Stimulated activated CD8-positive, alpha-beta memory T cell treated with anti-CD3 and anti-CD28 coated beads, Interleukin-7, amount 100 ng/mL, for 4 hours (primary cell): ENCODE measurements around the gene TEKT5.
"Not testable (repeated sequence)": the region's sequence is repeated elsewhere in the genome, so short reads cannot be mapped to it uniquely, and the experiment has no call there.

ENCODE experiments used
- DNase-seq, 2 donors: peaks; one replicate each; pipeline ENCODE4 v3.0.0-alpha.2; 2020; ENCODE audit warnings: low read depth in 2 of 2

TEKT5 gene

DNA sequence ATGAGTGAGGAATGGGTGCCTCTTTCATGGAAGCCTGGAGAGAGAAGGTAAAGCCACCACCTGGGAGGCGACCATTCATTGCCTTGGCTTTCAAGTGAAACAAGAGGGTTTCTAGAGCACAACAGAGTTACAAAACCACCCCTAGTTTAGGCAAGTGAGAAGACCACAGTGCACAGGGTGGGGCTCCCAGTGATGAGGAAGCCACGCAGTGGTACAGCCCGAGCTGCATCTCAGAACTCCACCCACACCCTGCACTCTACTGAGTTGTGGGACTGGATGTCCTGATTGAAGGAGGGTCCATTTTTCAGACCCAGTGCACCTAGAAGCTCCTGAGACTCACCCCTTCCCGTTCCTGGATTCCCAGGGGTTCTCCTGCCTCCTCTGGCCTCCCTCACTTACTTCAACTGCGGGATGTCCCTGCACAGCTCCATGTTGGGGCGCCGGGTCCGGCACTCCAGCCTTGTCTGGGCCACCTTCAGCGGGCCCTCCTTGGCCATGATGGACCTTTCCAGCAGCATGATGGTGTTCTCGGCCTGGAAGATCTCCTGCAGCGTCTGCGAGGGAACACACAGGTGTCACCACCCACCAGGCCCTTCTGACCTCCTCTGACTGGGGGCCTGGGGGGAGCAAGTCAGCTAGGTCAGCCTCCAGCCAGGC lies 59.2 kb downstream of the TEKT5 start:
- no peak for DNase-seq

DNA sequence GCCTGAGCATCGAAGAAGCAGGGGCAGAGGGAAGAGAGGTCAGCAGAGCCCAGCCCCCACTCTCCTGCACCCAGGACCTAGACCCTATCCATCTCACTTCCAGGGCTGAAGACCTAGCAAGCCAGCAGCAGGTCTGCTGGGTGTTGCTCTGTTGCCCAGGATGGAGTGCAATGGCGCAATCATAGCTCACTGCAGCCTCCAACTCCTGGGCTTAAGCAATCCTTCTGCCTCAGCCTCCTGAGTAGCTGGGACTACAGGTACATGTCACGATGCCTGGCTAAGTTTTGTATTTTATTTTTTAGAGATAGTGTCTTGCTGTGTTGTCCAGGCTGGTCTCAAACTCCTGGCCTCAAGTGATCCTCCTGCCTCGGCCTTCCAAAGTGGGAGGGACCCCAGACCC lies 61.3 kb downstream of the TEKT5 start:
- DNase-seq, result not testable (repeated sequence)

DNA sequence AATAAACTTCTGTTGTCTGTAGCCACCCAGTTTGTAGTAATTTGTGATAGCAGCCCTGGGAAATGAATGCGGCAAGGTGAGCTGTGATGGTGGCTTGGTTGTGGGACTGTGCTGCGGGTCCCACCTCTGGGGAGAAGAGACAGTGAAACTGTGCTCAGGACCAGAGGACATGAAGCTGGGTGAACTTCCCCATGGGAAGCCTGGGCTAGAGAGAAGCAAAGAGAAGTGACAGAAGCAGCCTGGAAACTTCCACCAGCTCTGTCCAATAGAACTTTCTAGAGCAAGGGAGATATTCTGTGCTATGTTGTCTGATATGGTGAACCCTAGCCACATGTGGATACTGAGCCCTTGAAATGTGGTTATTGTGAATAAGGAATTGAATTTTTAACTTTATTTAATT lies 62.8 kb downstream of the TEKT5 start:
- DNase-seq, result no peak

DNA sequence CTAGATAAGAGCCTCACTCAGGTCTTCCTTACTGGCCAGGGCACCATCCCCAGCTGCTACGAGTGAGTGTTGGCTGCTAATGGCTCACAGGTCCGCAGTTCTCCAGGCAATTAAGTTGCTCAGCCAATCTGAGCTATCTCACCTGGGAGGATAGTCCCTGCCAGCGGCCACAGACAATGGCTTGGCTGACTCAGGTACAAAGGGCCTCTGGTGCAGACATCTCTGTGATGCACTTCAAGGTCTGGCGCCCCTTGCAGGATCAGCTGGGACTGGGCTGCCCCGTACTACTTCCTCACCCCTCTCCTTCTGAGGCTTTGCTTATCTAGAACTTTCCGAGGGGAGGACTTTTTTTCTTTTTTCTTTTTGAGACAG lies 65.2 kb downstream of the TEKT5 start:
- no peak for DNase-seq

DNA sequence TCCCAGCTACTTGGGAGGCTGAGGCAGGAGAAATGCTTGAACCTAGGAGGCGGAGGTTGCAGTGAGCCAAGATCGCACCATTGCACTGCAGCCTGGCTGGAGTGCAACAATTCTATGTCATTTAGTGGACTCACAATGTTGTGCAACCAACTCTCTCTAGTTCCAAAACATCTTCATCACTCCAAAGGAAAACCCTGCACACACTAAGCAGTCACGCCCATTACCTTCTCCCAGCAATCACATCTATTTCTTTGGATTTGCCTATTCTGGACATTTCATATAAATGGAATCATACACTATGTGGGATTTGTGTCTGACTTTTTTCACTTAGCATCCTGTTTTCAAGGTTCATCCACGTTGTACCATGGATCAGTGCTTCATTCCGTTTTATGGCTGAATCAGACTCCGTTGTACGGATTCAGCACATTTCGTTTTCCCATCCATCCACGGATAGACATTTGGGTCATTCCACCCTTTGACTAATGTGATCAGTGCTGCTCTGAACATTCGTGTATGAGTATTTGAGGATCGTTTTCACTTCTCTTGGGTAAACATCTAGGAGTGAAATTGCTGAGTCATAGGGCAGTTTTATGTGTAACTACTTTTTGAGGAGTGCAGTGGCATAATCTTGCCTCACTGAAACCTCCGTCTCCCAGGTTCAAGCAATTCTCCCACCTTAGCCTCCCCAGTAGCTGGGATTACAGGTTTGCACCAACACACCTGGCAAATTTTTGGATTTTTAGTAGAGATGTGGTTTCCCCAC lies 69.0 kb downstream of the TEKT5 start:
- no peak for DNase-seq

DNA sequence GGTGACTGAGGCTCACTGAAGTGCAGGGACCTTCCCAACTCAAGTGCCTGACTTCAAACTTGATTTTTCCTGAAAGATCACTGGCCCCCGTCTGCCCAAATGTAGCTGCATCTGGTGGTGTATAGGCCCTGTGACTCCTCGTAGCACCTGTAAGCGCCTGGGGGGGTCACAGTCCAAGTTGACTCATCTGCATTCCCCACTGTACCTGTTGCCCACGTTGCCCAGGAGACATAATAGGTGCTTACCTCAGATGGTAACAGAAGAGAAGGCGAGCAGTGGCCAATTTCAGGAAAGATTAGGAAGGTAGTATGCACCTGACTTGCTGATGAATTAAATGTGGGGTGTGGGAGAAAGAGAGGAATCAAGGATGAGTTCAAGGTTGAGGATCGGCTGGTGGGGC lies 70.2 kb downstream of the TEKT5 start:
- no peak for DNase-seq

DNA sequence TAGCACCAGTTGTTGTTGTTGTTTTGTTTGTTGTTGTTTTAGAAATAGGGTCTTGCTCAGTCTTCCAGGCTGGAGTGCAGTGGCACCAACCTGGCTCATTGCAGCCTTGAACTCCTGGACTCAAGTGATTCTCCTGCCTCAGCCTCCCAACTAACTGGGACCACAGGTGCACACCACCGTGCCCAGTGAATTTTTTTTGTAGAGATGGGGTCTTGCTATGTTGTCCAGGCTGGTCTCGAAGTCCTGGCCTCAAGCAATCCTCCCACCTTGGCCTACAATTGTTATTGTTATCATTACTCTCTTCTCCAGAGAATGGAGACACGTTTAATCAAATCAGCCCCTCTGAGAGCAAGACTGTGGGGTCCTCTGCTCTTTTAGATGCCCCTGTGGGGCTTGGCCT lies 71.7 kb downstream of the TEKT5 start:
- no peak for DNase-seq

DNA sequence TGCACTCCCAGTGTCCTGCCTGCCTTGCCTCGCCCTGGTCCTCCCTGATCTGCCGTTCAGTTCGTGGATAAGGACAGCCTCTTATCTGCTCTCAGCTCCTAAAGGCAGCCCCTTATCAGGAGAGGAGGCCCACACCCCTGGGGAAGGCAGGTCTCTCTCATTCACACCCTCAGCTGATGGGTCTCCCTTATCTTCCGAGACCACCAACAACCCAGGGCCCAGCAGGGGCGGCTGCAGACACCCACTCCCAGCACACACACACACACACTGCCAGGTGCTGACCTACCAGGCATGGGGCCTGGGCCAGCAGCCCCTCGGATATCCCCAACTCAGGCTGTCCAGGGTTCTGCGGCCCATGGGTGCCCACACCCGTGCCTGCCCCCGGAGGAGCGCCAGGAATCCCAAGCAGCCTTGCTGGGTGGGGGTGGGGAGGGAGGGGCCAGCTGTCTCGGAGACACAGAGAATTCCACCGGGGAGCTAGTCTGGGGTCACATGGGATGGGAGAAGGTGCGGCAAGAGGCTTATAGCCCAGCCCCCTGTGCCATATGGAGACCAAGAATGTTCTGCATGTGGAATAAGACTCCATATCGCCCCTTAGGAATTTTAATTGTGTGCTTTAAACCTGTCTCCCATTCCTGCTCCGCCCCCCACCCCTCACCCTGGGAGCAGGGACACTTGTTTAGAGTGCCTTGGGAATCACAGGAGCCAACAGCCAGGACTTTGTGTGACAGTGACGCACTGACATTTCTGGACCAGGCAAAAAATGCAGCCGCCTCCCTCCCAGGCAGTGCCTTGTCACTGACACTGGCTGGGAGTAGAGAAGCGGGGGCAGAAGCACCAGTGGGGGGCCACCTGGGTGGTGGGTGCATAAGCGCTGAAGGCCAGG lies 72.5 kb downstream of the TEKT5 start:
- DNase-seq, result no peak

DNA sequence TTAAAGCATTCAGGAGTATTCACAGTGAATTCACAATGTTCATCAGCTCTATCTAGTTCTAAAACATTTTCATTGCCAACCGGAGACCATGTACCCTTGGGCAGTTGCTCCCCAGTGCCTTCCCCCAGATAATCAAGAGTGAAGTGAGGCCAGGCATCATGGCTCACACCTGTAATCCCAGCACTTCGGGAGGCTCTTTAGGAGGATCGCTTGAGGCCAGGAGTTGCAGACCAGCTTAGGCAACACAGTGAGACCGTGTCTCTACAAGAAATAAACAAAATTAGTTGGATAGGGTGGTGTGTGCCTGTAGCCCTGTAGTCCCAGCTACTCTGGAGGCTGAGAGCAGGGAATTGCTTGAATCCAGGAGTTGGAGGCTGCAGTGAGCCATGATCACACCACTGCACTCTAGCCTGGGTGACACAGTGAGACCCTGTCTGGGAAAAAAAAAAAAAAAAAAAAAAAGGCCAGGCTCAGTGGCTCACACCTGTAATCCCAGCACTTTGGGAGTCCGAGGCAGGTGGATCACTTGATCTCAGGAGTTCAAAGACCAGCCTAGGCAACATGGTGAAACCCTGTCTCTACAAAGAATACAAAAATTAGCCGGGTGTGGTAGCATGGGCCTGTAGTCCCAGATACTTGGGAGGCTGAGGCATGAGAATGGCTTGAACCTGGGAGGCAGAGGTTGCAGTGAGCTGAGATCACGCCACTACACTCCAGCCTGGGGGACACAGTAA lies 73.3 kb downstream of the TEKT5 start:
- not testable (repeated sequence) for DNase-seq

DNA sequence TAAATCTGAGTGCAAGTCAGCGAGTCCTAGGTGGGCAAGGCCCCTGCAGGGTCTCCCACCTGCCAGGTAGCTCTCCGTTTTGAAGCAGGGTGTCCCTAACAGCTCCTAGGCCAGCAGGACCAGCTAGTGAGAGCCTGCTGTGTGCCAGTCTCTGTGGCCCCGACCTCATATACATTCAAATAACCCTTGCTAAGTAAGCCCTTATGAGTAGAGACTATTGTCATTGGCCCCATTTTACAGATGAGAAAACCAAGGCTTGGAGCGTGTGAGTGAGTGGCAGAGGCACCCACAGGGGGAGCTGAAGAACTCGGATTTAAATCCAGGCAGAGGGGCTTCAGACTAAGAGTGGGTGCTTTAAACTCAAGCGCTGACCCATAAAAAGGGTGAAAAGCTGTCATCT lies 74.6 kb downstream of the TEKT5 start:
- DNase-seq, result no peak

DNA sequence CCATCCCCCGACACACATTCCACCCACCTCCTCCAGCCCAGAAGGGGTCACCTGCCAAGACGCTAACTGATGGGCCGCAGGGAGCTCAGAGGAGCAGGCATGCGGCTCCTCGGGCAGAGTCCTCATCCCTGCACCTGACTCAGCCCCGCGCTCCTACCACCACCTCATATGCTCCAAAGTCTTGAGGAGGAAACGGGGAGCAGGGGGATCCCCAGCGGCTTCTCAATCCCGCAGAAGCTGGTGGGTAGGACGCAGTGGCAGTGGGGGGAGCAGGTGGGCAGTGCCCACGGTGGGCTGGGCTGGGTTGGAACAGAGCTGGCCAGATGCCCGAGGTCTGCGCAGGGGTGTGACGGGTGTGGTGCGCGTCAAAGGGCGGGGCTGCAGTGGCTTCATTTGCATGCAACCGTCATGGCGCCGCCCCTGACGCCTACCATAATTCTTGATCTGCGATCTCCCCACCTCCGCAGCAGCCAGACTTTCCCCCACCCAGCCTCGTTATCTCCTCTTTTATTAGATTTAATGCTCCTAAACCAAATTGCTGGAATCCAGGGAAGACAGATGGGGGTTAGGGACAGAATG lies 75.4 kb downstream of the TEKT5 start:
- DNase-seq, result no peak

DNA sequence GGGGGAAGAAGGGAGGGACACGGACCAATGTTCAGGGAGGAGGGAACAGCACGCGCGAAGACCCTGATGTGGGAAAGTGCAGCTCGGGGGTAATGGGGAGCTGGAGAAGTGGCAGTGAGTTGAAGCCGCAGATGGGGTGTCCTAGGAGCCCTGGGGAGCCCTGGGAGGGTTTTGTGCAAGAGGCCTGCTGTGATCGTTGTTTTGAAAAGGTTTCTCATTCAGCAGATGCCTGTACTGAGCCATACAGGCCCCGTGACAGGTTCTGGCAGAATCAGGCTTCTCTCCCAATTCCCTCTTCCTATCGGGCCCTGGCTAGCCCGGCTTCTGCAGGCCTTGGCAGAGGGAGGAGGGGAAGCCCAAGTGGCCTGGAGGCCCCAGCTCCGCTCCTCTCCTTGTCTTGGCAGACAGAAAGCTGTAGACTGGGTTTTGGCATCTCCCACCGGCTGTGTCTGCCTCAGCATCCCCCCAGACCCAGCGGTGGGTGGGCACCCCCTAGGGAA lies 76.0 kb downstream of the TEKT5 start:
- DNase-seq, result no peak

DNA sequence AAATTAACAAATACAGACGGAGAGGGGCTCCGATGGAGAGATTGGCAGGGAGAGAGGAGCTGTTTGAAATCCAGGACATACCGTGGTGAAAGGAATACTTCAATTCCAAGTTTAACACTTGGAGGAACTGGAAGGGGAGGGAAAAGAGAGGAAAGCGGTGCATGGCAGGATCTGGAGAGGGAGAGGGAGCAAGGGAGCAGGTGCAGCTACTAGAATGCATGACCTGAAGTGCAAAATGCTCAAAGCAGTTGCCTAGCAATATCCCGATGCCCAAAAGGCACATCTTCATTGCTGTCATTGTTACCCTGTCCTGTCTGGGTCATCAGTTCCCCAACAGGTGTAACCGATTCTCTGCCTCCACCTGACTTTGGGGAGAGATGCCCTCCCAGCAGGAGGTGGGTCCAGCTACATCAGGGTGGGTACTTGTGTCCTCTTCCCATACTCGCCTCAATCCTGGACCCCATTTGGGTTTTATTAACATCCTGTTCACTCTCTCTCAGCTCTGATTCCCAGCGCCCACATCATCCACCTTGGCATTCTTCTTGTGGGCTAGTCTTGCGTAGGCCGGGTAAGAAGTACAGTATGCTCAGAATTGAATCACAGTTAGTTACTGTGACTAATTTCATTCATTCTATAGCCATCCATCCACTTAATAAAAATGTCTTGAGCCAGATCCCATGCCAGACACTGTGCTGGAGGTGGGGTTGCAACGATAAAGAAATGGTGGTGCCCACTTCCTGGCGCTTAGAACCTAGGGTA lies 76.9 kb downstream of the TEKT5 start:
- DNase-seq, result no peak

DNA sequence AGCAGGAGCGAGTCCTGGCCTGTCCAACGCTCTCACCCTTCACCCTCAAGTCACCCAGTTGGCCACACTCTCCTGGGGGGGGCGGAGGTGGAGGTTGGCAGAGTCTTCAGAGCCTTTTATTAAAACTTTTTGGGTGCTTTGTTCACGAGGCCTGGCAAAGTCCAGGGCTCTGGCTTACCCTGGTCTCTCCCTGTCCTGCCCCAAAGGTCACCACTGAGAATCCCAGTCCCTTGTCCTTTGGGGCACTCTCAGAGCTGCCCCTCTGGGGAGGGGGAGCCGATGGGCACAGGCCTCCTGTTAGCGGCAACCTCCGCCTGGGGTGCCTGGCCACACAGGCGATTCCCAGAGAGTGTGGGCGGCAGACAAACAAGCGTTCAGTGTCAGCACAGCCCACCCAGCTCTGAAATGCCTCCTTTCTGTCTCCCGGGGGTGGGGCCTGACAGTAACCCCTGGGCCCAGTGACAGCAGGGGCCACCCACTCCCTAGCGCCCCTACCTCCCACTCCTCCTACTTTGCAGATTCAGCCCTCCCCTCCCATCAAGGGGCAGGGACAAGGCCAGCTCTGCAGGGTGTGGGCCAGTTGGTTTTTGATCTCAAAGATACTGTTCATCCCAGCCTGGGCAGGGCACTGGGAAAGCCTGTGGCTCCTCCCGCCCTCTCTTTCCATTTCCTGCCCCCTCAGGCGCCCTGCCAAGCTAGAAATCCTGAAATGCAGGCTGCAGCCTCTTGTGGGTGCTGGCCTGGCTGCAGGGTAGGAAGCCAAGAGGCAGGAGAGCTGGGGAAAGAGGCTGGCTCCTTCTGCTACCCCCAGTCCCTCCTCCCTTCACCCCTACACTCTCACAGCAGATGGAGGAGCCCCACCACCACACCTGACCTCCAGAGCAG lies 77.7 kb downstream of the TEKT5 start:
- DNase-seq, result no peak

DNA sequence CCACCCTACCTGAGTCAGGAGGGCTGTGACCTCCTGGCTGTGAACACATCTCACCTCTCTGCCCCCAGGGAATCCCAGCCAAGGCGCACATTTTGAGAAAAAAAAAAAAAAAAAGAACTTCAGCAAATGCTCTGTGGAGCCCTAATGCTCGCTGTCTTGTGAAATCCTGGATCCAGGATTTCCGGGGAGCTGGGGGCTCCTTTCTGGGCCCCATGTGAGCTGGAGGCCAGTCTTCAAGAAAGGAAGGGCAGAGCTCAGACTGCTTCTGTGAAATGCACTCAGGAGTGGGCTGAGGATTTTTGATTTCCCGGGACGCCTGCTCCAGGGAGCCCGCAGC lies 78.3 kb downstream of the TEKT5 start:
- no peak for DNase-seq

DNA sequence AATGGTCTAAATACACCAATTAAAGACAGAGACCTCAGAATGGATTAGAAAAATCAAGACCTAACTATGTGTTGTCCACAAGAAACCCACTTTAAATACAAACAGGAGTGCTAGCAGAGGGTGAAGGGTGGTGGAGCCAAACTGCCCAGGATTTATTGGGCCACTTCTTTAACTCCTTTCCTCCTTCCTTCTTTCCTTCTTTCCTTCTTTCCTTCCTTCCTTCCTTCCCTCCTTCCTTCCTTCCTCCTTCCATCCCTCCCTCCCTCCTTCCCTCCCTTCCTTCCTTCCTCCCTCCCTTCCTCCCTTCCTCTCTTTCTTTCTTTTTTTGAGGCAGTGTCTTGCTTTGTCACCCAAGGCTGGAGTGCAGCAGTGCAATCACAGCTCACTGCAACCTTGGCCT lies 80.0 kb downstream of the TEKT5 start:
- DNase-seq, result no peak

DNA sequence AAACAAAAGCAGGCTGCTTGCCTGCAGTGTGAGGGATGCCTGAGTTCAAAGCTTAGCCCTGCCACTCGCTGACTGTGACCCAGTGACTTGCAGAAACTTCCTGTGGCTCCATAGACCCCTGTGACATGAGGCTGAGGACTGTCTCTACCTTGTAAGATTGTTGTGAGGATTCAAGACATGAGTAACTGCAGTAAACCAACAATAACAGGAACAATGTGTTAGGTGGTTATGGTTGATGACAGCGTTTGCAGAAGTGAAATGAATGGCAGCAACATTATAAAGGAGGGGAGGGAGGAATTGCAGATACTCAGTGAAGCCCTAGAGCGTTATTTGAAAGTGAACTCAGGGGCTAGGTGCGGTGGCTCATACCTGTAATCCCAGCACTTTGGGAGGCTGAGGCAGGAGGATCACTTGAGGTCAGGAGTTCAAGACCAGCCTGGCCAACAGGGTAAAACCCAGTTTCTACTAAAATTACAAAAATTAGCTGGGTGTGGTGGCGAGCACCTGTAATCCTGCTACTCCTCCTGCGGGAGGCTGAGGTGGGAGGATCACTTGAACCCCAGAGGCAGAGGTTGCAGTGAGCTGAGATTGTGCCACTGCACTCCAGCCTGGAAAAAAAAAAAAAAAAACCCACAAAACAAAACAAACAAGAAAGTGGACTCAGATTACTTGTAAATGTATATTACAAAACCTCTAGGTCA lies 80.8 kb downstream of the TEKT5 start:
- DNase-seq, result no peak

DNA sequence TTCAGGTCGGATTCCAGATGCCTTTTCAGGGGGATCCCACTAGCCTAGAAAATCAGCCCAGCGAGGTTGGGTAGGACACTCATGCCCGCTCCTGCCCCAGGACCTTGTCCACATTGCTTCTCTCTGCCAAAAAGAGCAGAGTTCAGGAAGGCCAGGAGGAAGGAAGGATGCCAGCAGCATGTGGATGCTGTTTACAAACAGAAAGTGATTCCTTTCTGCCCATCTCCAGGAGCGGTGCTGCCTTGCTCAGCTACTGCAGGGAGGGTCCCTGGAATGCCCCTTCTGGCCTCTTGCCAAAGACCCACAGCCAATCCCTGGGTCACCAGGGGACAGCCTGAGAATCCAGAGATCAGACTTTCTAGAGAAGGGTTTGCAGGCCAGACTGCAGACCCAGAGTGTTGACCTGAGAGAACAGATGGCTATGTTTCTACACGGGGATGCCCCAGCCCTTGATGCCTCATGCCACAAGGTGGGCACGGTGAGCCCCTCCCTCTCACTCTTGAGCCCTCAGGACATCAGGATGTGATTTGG lies 82.0 kb downstream of the TEKT5 start:
- no peak for DNase-seq

DNA sequence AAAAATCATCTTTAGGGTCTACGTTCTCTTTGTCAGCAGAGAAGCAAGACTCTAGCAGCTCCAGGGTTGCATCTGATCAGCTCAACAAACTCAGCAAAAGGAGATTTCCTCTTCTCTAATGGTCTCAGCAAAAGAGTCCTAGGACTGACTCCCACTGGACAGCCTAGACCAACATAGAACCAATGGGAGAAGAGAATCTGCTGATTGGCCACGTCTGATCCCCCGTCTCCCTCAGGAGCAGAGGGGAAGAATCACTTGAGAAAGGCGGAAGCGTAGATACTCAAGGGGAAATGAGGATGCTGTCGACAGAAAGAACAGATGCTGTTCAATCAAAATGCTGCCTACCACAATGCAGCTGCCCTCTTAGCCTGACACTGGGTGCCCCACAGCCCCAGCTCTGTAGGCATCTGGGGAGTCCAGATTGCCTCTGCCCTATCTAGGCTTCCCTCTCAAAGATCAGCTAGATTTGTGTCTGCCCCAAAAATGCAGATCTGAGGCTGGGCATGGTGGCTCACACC lies 82.8 kb downstream of the TEKT5 start:
- no peak for DNase-seq
